Measurements from ENCODE around the gene PPIL1.

Gene PPIL1

GRCh38 chr6:36814249-36814648 lies 60.4 kb downstream of the PPIL1 start:
- TF ChIP-seq, protein P1, sequence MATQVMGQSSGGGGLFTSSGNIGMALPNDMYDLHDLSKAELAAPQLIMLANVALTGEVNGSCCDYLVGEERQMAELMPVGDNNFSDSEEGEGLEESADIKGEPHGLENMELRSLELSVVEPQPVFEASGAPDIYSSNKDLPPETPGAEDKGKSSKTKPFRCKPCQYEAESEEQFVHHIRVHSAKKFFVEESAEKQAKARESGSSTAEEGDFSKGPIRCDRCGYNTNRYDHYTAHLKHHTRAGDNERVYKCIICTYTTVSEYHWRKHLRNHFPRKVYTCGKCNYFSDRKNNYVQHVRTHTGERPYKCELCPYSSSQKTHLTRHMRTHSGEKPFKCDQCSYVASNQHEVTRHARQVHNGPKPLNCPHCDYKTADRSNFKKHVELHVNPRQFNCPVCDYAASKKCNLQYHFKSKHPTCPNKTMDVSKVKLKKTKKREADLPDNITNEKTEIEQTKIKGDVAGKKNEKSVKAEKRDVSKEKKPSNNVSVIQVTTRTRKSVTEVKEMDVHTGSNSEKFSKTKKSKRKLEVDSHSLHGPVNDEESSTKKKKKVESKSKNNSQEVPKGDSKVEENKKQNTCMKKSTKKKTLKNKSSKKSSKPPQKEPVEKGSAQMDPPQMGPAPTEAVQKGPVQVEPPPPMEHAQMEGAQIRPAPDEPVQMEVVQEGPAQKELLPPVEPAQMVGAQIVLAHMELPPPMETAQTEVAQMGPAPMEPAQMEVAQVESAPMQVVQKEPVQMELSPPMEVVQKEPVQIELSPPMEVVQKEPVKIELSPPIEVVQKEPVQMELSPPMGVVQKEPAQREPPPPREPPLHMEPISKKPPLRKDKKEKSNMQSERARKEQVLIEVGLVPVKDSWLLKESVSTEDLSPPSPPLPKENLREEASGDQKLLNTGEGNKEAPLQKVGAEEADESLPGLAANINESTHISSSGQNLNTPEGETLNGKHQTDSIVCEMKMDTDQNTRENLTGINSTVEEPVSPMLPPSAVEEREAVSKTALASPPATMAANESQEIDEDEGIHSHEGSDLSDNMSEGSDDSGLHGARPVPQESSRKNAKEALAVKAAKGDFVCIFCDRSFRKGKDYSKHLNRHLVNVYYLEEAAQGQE (IDR thresholded peaks at IDR 0.05; ENCODE audit: insufficient read depth in 1 of 2, low read depth in 2 of 2, low read length in 2 of 2), result 0 out of 4 replicates have a peak, but pooled peaks of 1 of the 2 experiments have one; percentile 25
- no peak for TF ChIP-seq POLR2AphosphoS5 (IDR thresholded peaks at IDR 0.05; ENCODE audit: low read depth, low read length)
- TF ChIP-seq SIN3A (IDR thresholded peaks at IDR 0.05; ENCODE audit: borderline replicate concordance, insufficient read depth, low read length), result no peak
- no peak for TF ChIP-seq TAF1 (IDR thresholded peaks at IDR 0.05; ENCODE audit: borderline replicate concordance, insufficient read depth, low read length)

DNA sequence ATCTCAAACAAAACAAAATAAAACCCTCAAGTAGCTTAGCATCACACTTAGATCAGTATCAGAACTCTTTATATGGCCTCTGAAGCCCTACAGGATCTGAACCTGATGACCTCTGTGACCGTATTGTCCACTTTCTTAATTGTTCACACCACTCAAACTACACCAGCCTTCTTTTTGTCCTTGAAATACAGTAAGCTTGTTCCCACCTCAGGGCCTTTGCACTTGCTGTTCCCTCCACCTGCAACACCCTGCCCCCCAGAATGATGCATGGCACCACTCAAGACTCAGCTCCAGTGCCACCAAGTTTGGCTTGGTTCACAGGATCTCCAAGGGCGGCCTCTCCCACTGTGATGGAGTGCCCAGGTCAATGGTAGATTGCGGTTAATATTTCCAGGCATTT lies 61.1 kb downstream of the PPIL1 start:
- TF ChIP-seq SIN3A (IDR thresholded peaks at IDR 0.05; ENCODE audit: borderline replicate concordance, insufficient read depth, low read length), result no peak
- no peak for TF ChIP-seq POLR2AphosphoS5 (IDR thresholded peaks at IDR 0.05; ENCODE audit: low read depth, low read length)
- TF ChIP-seq, protein P1 (IDR thresholded peaks at IDR 0.05; ENCODE audit: insufficient read depth in 1 of 2, low read depth in 2 of 2, low read length in 2 of 2), result no peak
- TF ChIP-seq TAF1 (IDR thresholded peaks at IDR 0.05; ENCODE audit: borderline replicate concordance, insufficient read depth, low read length), result no peak
- TF ChIP-seq FOXP2 (optimal IDR thresholded peaks at IDR 0.05; ENCODE audit: borderline replicate concordance, extremely low read depth, extremely low read length, insufficient read depth), result no peak

DNA sequence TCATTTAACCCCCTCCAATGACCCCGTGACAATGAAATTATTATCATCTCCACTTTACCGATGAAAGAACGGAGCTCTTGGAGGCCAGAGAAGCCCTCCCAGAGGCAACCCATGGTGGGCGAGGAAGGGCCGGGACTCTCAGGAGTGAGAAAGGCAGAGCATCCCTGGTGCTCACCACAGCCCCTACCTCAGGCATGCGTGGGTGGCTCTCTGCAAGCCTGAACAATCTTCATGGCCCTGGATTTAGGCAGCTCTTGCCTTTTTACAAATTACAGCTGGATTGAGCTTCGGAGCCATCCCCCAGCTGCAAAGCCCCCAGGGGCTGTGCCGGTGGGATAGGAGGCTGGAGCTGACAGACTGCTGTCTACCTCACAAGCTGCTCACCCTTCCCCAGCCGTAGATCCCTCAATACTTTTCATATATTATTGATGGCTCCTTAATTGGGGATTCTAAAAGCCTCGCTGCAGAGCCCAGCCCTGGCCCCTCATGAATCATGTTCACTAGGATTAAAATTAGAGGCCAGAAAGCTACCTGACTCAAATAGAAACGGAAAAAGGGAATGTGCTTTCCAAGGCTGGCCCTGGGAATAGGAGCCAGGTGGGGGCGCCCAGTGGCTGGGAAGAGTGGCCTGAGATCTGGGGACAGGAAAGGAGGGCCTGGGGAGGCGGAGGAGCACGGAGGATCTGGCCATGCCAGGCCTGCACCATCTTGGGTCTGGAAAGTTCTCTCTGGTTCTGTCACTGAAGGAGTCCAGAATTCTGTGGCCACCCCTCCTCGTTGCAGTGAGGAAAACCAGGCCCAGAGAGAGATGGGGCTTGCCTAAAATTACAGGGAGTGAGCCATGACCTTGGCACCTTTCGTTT lies 64.4 kb downstream of the PPIL1 start:
- no peak for TF ChIP-seq SIN3A (IDR thresholded peaks at IDR 0.05; ENCODE audit: borderline replicate concordance, insufficient read depth, low read length)
- no peak for TF ChIP-seq FOXP2 (optimal IDR thresholded peaks at IDR 0.05; ENCODE audit: borderline replicate concordance, extremely low read depth, extremely low read length, insufficient read depth)
- TF ChIP-seq TAF1 (IDR thresholded peaks at IDR 0.05; ENCODE audit: borderline replicate concordance, insufficient read depth, low read length), result no peak

- TF ChIP-seq FOXP2 (optimal IDR thresholded peaks at IDR 0.05; ENCODE audit: borderline replicate concordance, extremely low read depth, extremely low read length, insufficient read depth), result no peak
- TF ChIP-seq SIN3A (IDR thresholded peaks at IDR 0.05; ENCODE audit: borderline replicate concordance, insufficient read depth, low read length), result no peak
- TF ChIP-seq TAF1 (IDR thresholded peaks at IDR 0.05; ENCODE audit: borderline replicate concordance, insufficient read depth, low read length), result no peak
- no peak for TF ChIP-seq POLR2AphosphoS5 (IDR thresholded peaks at IDR 0.05; ENCODE audit: low read depth, low read length)
- TF ChIP-seq, protein P1 (IDR thresholded peaks at IDR 0.05; ENCODE audit: insufficient read depth in 1 of 2, low read depth in 2 of 2, low read length in 2 of 2), result no peak
Observed at GRCh38 chr6:36809156-36809555, 65.4 kb downstream of the PPIL1 start.

DNA sequence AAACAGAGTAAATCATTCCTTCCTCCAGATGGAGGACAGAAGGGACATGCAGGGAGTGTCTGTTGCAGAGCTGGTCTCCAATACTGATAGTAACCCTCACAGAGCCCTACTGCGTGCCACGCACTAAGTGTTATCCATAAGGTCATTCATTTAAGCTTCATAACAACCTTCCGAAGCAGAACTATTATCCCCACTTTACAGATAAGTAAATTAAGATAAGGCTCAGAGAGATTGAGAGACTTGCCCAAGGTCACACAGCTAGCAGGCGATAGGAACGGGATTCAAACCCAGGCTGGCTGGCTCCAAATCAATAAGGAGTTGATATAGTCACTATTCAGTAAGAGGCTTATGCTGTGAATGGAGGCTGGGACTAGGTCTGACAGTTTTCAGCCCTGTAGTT lies 66.0 kb downstream of the PPIL1 start:
- TF ChIP-seq SIN3A (IDR thresholded peaks at IDR 0.05; ENCODE audit: borderline replicate concordance, insufficient read depth, low read length) (no peak), POLR2AphosphoS5 (IDR thresholded peaks at IDR 0.05; ENCODE audit: low read depth, low read length) (no peak), TAF1 (IDR thresholded peaks at IDR 0.05; ENCODE audit: borderline replicate concordance, insufficient read depth, low read length) (no peak), FOXP2 (optimal IDR thresholded peaks at IDR 0.05; ENCODE audit: borderline replicate concordance, extremely low read depth, extremely low read length, insufficient read depth) (no peak)
- TF ChIP-seq, protein P1 (IDR thresholded peaks at IDR 0.05; ENCODE audit: insufficient read depth in 1 of 2, low read depth in 2 of 2, low read length in 2 of 2), result no peak

All from PFSK-1 (cell line).